ENCODE measurements around the gene PLSCR2. TPM values are rescaled to one million over a fixed set of nuclear protein-coding genes. Genes with fewer than 3 reads are reported as not detected.
A peak's percentile ranks its signal among the peaks of the same experiment; 100 is the strongest.

Gene PLSCR2
- not detected in 2 replicates for total RNA-seq

GRCh38 chr3:146469150-146470017 is at the start of gene PLSCR2:
Gene PLSCR2, minus strand, starts transcription at chr3:146469561. Its CDS starts 9,657 bp downstream, at chr3:146459904.
- DNase-seq (ENCODE audit: low read depth) = no peak
- TF ChIP-seq CTCF (conservative IDR thresholded peaks at IDR 0.05; ENCODE audit: low read depth, low read length) = no peak
- peak within 1 kb of the TSS; percentile 64 for H3K4me3 ChIP-seq (ENCODE audit: low read depth, low read length)

GRCh38 chr3:146517684-146518435 is 48.5 kb upstream of the PLSCR2 start:
- TF ChIP-seq CTCF (conservative IDR thresholded peaks at IDR 0.05; ENCODE audit: low read depth, low read length) = no peak
- H3K4me3 ChIP-seq (ENCODE audit: low read depth, low read length) = no peak overlapping the region
- DNase-seq (ENCODE audit: low read depth) = no peak

- DNase-seq (ENCODE audit: low read depth) = no peak
- no peak overlapping the region for H3K4me3 ChIP-seq (ENCODE audit: low read depth, low read length)
- no peak for TF ChIP-seq CTCF (conservative IDR thresholded peaks at IDR 0.05; ENCODE audit: low read depth, low read length)
These were observed 44.2 kb upstream of the PLSCR2 start for GRCh38 chr3:146513386-146514051.

- no peak overlapping the region for H3K4me3 ChIP-seq (ENCODE audit: low read depth, low read length)
- peak; percentile 93 for DNase-seq (ENCODE audit: low read depth)
- TF ChIP-seq CTCF (conservative IDR thresholded peaks at IDR 0.05; ENCODE audit: low read depth, low read length) = no peak
These were observed 42.2 kb upstream of the PLSCR2 start for GRCh38 chr3:146511402-146512134.

GRCh38 chr3:146507331-146508120 is 38.2 kb upstream of the PLSCR2 start:
- TF ChIP-seq CTCF (conservative IDR thresholded peaks at IDR 0.05; ENCODE audit: low read depth, low read length) = no peak
- no peak for DNase-seq (ENCODE audit: low read depth)

GRCh38 chr3:146505516-146505915 is 36.2 kb upstream of the PLSCR2 start:
- DNase-seq (ENCODE audit: low read depth) = no peak
- no peak for TF ChIP-seq CTCF (conservative IDR thresholded peaks at IDR 0.05; ENCODE audit: low read depth, low read length)
- H3K4me3 ChIP-seq (ENCODE audit: low read depth, low read length) = no peak overlapping the region

More at GRCh38 chr3:146507331-146508120, 38.2 kb upstream of the PLSCR2 start:
- H3K4me3 ChIP-seq (ENCODE audit: low read depth, low read length) = peak overlapping the region; percentile 33
